ENCODE results near the gene NEDD1.

Gene NEDD1

GRCh38 chr12:96906849-96907670 is at the start of gene NEDD1:
TSS of gene NEDD1 (plus strand) at chr12:96907257. CDS start at chr12:96909760, 2,503 bp downstream.
- DNase-seq: peak; percentile 86

GRCh38 chr12:96858162-96858561 is 48.9 kb upstream of the NEDD1 start:
- DNase-seq: no peak

GRCh38 chr12:96861656-96862055 is 45.4 kb upstream of the NEDD1 start:
- DNase-seq: no peak

GRCh38 chr12:96862326-96862725 is 44.7 kb upstream of the NEDD1 start:
- DNase-seq: no peak

- no peak for DNase-seq
Observed at GRCh38 chr12:96864335-96864734, 42.7 kb upstream of the NEDD1 start.

- no peak for DNase-seq
Observed at GRCh38 chr12:96866801-96867590, 40.1 kb upstream of the NEDD1 start.

- DNase-seq: no peak
Observed at GRCh38 chr12:96870946-96871345, 36.1 kb upstream of the NEDD1 start.

GRCh38 chr12:96872961-96873360 is 34.1 kb upstream of the NEDD1 start:
- no peak for DNase-seq

GRCh38 chr12:96874211-96874610 is 32.8 kb upstream of the NEDD1 start:
- DNase-seq: no peak

- no peak for DNase-seq
Observed at GRCh38 chr12:96876966-96877365, 30.1 kb upstream of the NEDD1 start.

- DNase-seq: no peak
Observed at GRCh38 chr12:96878704-96879103, 28.4 kb upstream of the NEDD1 start.

- DNase-seq: no peak
Observed at GRCh38 chr12:96879301-96879700, 27.8 kb upstream of the NEDD1 start.

GRCh38 chr12:96880220-96880619 is 26.8 kb upstream of the NEDD1 start:
- DNase-seq: no peak

- no peak for DNase-seq
Observed at GRCh38 chr12:96881608-96882007, 25.4 kb upstream of the NEDD1 start.

GRCh38 chr12:96882862-96883261 is 24.2 kb upstream of the NEDD1 start:
- DNase-seq: no peak

- no peak for DNase-seq
Observed at GRCh38 chr12:96883571-96883970, 23.5 kb upstream of the NEDD1 start.

- no peak for DNase-seq
Observed at GRCh38 chr12:96886998-96887677, 19.9 kb upstream of the NEDD1 start.

GRCh38 chr12:96889273-96889933 is 17.7 kb upstream of the NEDD1 start:
- no peak for DNase-seq

GRCh38 chr12:96890331-96890730 is 16.7 kb upstream of the NEDD1 start:
- no peak for DNase-seq

GRCh38 chr12:96892104-96892503 is 15.0 kb upstream of the NEDD1 start:
- no peak for DNase-seq

- DNase-seq: no peak
Observed at GRCh38 chr12:96897421-96897820, 9.6 kb upstream of the NEDD1 start.

GRCh38 chr12:96901175-96901574 is 5.9 kb upstream of the NEDD1 start:
- DNase-seq: no peak

GRCh38 chr12:96902076-96902475 is 5.0 kb upstream of the NEDD1 start:
- no peak for DNase-seq
